Measurements from ENCODE around the gene FCHO1.

GRCh38 chr19:17767559-17767958, 16.3 kb downstream of the FCHO1 start:
- TF ChIP-seq, protein P1, sequence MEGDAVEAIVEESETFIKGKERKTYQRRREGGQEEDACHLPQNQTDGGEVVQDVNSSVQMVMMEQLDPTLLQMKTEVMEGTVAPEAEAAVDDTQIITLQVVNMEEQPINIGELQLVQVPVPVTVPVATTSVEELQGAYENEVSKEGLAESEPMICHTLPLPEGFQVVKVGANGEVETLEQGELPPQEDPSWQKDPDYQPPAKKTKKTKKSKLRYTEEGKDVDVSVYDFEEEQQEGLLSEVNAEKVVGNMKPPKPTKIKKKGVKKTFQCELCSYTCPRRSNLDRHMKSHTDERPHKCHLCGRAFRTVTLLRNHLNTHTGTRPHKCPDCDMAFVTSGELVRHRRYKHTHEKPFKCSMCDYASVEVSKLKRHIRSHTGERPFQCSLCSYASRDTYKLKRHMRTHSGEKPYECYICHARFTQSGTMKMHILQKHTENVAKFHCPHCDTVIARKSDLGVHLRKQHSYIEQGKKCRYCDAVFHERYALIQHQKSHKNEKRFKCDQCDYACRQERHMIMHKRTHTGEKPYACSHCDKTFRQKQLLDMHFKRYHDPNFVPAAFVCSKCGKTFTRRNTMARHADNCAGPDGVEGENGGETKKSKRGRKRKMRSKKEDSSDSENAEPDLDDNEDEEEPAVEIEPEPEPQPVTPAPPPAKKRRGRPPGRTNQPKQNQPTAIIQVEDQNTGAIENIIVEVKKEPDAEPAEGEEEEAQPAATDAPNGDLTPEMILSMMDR (IDR thresholded peaks at IDR 0.05): no peak
- TF ChIP-seq POLR2A (IDR thresholded peaks at IDR 0.05): no peak
